NB4 (cell line): Measurements from ENCODE around the gene MKX.

Experiments
- DNase-seq: peaks from one replicate; pipeline ENCODE4 v3.0.0; 2010; ENCODE audit warnings: low read depth
- H3K4me3 ChIP-seq: one replicate; pipeline ENCODE4 v1.5.1; 2011; ENCODE audit warnings: mild to moderate bottlenecking, low read depth, low read length, moderate library complexity
- MYC ChIP-seq: IDR thresholded peaks from 2 replicates; pipeline ENCODE4 v1.6.1; 2011; ENCODE audit warnings: low read depth, low read length
- POLR2A ChIP-seq: IDR thresholded peaks from 2 replicates; pipeline ENCODE4 v1.6.1; 2011; ENCODE audit warnings: mild to moderate bottlenecking; ENCODE audit not compliant: insufficient read length; ENCODE audit errors: extremely low read depth
- TF ChIP-seq, protein P1 (sequence below): IDR thresholded peaks from one replicate; pipeline ENCODE4 v1.5.1; 2012; ENCODE audit warnings: low read depth, low read length
- TF ChIP-seq, protein P2 (sequence below): IDR thresholded peaks from 2 replicates; pipeline ENCODE4 v1.6.1; 2011; ENCODE audit warnings: low read depth, low read length

Gene MKX

DNA sequence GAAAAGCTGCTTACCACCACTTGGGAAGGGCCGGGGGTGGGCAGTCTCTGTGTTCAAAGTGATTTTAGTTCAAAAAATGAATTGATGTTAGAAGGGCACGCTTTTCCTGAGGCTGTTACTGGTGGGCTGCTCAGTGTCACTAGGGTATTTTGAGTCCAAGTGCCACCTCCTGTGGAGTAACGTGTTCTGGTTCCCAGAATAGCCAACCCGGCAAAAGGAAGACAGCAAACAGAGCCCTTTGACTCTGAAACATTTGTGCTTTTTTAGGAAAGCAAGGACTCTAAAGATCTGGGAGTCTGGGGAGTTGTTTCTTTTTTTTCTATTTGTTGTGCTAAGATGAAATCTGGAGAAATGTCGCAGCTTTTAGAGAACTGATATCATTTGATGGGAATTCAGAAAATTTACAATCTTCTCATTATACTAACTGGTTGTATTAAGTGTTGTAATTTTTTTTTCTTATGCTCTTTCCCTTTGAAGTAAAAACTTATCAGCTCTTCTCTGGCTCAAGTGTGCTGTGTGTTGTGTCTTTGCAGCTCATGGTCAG lies 66.2 kb downstream of the MKX start:
- DNase-seq: no peak
- H3K4me3 ChIP-seq: no peak overlapping the region
- TF ChIP-seq, protein P1, sequence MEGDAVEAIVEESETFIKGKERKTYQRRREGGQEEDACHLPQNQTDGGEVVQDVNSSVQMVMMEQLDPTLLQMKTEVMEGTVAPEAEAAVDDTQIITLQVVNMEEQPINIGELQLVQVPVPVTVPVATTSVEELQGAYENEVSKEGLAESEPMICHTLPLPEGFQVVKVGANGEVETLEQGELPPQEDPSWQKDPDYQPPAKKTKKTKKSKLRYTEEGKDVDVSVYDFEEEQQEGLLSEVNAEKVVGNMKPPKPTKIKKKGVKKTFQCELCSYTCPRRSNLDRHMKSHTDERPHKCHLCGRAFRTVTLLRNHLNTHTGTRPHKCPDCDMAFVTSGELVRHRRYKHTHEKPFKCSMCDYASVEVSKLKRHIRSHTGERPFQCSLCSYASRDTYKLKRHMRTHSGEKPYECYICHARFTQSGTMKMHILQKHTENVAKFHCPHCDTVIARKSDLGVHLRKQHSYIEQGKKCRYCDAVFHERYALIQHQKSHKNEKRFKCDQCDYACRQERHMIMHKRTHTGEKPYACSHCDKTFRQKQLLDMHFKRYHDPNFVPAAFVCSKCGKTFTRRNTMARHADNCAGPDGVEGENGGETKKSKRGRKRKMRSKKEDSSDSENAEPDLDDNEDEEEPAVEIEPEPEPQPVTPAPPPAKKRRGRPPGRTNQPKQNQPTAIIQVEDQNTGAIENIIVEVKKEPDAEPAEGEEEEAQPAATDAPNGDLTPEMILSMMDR: no peak

DNA sequence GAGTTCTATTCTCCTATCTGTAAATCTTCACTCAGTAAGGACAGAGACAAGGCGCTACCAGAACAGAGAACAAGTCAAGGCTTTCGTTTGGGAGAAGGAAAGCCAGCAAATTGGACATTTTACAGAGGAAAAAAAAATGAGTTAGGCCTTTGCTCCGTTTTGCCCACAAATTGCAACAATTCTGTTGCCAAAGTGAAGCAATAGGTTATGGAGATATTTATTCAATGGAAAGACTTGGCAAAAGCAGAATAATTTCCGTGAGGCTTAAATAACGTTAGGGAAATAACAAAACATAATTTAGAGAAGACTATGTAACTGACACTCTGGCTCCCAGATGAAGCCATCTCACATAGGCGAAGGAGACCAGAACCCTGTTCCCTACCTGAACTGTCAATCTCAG lies 67.5 kb downstream of the MKX start:
- no peak for DNase-seq
- H3K4me3 ChIP-seq: no peak overlapping the region
- TF ChIP-seq MYC (no peak), POLR2A (no peak)
- TF ChIP-seq, protein P2, sequence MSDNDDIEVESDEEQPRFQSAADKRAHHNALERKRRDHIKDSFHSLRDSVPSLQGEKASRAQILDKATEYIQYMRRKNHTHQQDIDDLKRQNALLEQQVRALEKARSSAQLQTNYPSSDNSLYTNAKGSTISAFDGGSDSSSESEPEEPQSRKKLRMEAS: no peak
- TF ChIP-seq, protein P1: no peak

DNA sequence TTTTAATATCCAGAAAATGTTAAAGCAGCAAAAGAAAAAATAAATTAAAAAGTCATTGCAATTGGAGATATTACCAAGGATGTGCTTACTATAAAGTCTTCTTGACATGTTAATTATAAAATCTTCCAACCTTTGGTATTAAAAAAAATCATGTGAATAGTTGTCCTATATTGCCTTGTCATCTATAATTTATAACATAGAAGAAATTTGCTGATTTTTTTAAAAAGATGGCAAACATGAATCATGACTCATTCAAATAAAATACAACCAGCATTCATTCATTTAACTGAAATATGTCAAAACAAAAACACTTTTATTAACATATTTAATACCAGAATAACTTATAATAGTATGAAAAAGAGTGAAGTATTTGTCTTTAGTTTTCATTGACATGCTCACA lies 72.6 kb downstream of the MKX start:
- no peak for DNase-seq
- TF ChIP-seq, protein P1: no peak
- TF ChIP-seq, protein P2: no peak
- TF ChIP-seq POLR2A (no peak), MYC (no peak)
- no peak overlapping the region for H3K4me3 ChIP-seq

DNA sequence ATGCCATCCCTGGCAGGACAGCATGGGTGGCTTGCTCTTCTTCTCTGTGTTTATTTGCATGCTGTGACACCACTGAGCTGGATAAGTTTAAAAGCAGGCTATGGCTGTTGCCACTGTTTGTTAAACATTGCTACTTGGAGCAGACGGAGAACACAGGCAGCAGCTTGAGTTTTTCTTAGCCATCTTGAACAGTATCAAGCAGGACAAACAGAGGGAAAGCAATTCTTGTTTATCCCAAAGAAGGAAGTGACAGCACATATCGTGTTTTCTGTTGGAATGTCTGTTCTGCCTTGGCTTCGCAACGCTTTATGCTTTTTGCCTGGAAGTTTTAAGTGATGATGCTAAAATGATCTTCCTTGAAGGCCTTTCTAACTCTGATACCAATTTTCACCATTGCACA lies 73.8 kb downstream of the MKX start:
- TF ChIP-seq MYC (no peak), POLR2A (no peak)
- TF ChIP-seq, protein P2: no peak
- TF ChIP-seq, protein P1: no peak
- no peak overlapping the region for H3K4me3 ChIP-seq
- DNase-seq: no peak

DNA sequence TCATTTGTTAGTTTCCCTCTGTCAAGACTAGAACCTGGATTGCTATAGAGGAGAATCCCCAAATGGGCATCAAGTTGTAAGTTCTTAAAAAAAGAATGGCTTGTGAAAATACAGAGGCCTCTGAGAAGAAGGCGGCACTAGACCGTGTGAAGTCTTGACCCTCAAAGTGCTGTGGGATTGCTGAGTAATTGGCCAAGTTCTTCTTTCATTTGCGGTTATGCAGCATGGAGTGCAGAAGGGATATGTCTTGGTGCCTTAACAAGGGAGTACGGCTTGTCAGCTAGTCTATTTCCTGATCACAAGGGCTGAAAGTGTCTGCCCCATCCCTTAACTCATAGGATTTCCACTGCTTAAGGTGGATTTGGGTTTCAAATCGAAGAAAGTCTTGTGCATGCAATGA lies 81.2 kb downstream of the MKX start:
- TF ChIP-seq, protein P1: no peak
- TF ChIP-seq, protein P2: no peak
- TF ChIP-seq POLR2A: no peak
- no peak for TF ChIP-seq MYC
- DNase-seq: no peak
- no peak overlapping the region for H3K4me3 ChIP-seq

DNA sequence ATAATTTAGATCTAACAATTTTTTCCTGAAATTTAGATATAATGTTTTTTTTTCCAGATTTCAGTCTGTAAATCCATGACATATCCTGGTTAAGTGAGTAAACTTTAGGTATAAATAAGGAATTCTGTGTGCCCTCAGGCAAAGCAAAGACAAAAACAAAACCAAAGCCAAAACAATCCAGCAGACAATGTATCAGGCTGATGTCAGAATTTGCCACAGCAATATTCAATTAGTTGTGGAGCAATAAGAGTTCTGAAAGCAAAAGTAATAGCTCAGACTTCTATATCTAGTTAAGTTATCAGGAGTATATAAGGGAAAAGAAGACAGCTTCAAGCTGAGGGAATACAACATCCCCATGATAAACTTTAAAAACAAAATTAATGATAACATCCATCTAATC lies 82.0 kb downstream of the MKX start:
- TF ChIP-seq, protein P1: no peak
- TF ChIP-seq, protein P2: no peak
- TF ChIP-seq POLR2A (no peak), MYC (no peak)
- no peak for DNase-seq
- H3K4me3 ChIP-seq: no peak overlapping the region
